Heart right ventricle (tissue), 16 donors: ENCODE measurements around the gene ERGIC3. TPM values are rescaled to one million over a fixed set of nuclear protein-coding genes. Genes with fewer than 3 reads are reported as not detected.
A peak's percentile ranks its signal among the peaks of the same experiment; 100 is the strongest.

ENCODE experiments used
- ATAC-seq, 8 donors: fragments of 200-7000 bp; cut with Tn5 transposase; one replicate each; pipeline ENCODE4 v1.9.1; 2020; ENCODE audit warnings: mild to moderate bottlenecking in 8 of 8, moderate library complexity in 8 of 8, moderate number of reproducible peaks in 1 of 8
- DNase-seq, 2 donors: peaks; one replicate each; pipeline ENCODE4 v3.0.0-alpha.2; 2020
- H3K27ac ChIP-seq, 10 donors: fragments of 200-600 bp; sonication (generic) in 2 of 10; one replicate each; pipeline versions ENCODE4 v1.5.0 to v1.8.0; 2020 to 2022; ENCODE audit warnings: mild to moderate bottlenecking in 3 of 10
- H3K27me3 ChIP-seq, 7 donors: fragments of 200-600 bp; one replicate each; pipeline ENCODE4 v1.8.0; 2021 to 2022; ENCODE audit warnings: mild to moderate bottlenecking in 2 of 7
- H3K36me3 ChIP-seq, 9 donors: fragments of 200-600 bp; sonication (generic) in 1 of 9; one replicate each; pipeline versions ENCODE4 v1.5.0 to v1.8.0; 2020 to 2022; ENCODE audit warnings: mild to moderate bottlenecking in 2 of 9
- H3K4me1 ChIP-seq, 9 donors: fragments of 200-600 bp; sonication (generic) in 1 of 9; one replicate each; pipeline versions ENCODE4 v1.5.0 to v1.8.0; 2020 to 2022; ENCODE audit warnings: mild to moderate bottlenecking in 4 of 9
- H3K4me3 ChIP-seq, 10 donors: fragments of 200-600 bp; sonication (generic) in 2 of 10; one replicate each; pipeline versions ENCODE4 v1.5.0 to v1.8.0; 2020 to 2022; ENCODE audit warnings: mild to moderate bottlenecking in 7 of 10, moderate library complexity in 2 of 10
- H3K9me3 ChIP-seq, 11 donors: fragments of 200-600 bp in 10 of 11; sonication (generic) in 2 of 11; one replicate each; pipeline versions ENCODE4 v1.5.0 to v1.8.0; 2013 to 2022; ENCODE audit warnings: mild to moderate bottlenecking in 2 of 11, control low read depth in 1 of 11, moderate library complexity in 1 of 11
- CTCF ChIP-seq, 9 donors: fragments of 200-600 bp; sonication (generic) in 2 of 9; IDR thresholded peaks; one replicate each; pipeline versions ENCODE4 v1.5.0 to v1.8.0; 2021 to 2022; ENCODE audit warnings: antibody characterized with exemption in 9 of 9, mild to moderate bottlenecking in 5 of 9, moderate library complexity in 1 of 9
- WGBS, 2 donors: extraction: QIAGEN DNeasy Blood & Tissue Kit; methylation state at CpG; one replicate each; pipeline ENCODE4 v1.1.7; 2013; ENCODE audit warnings: inconsistent platforms in 1 of 2; 5-methylcytosine and 5-hydroxymethylcytosine counted together
- intact Hi-C, 10 donors: fragments of 100-400 bp; cut with DNase I; formaldehyde crosslinking; loops; one replicate each; pipeline versions ENCODE4 v1.11.1 to v1.14.2; 2022
- long read RNA-seq, 3 donors: library from polyadenylated mRNA; unstranded; transcript quantifications; one replicate each; pipeline ENCODE4 v2.0.0, GENCODE V29; 2020 to 2021
- polyA plus RNA-seq, 2 donors: library from polyadenylated mRNA; stranded (reverse); fragments of 200-250 nt; gene quantifications; one replicate each; pipeline ENCODE4 v1.2.3, GENCODE V29; 2013
- total RNA-seq, 10 donors: library from RNA; stranded (reverse); fragmentation: NEBNext Ultra II Directional in 3 of 10; extraction: Animal tissue kit (Norgen Biotek cat#: 25700) in 3 of 10; gene quantifications; one replicate each; pipeline versions ENCODE4 v1.2.1 to v1.2.4, GENCODE V29; 2021 to 2023
- donor health status: Arrhythmogenic right ventricular cardiomyopathy.
- donor health status: ischemic (EF 13 %, LVEDD 7.1; RV severe dilation, severe dysfunction).
- donor health status: healthy with polysubstance abuse.
- donor health status: DM: no; HTN: yes; CAD: no.
- donor health status: DM: no; HTN: no; CAD: no.
- donor health status: ischemic (EF 25% LVEDD 6.9; RV normal size, moderate dysfunction).
- donor health status: ischemic (EF 25% LVEDD 5.7; RV mildly dilated, moderate dysfunction).
- donor health status: healthy.
- donor health status: DM: yes; HTN: yes; CAD: no.
- donor health status: Ischemic cardiomyopathy.
- donor health status: ischemic (EF 35%, LVEDD 5.7; RV mildly dilated, moderate dysfunction).
- donor health status: nonischemic (EF 11% LVEDD 7.7; RV severe dilation, severe dysfunction).
- donor health status: DM: yes; HTN: yes; CAD: no.
- donor health status: PGD.
- donor health status: ischemic (EF 29% LVEDD 5.4; RV normal size, mild dysfunction).
- donor health status: nonischemic (EF 23%, LVEDD 6.1; RV moderate dilation, normal function).

The ERGIC3 gene
- 100 to 1,000 TPM in 6 of 10 donors, 10 to 100 TPM in 4; 40.9 to 143 (median 102) TPM for total RNA-seq
- polyA plus RNA-seq: 100 to 1,000 TPM; 101 to 129 TPM
- long read RNA-seq, donor 1, transcript ERGIC3-202 (13 exons, 1,359 nt): major isoform, 137 of 154 reads
- long read RNA-seq, donor 1, partial matches to known transcripts: 8 of 154 reads
- long read RNA-seq, donor 1, other reads (novel, unspliced or antisense): 7 of 154 reads
- long read RNA-seq, donor 2, transcript ERGIC3-202 (13 exons, 1,359 nt): major isoform, 124 of 147 reads
- long read RNA-seq, donor 2, partial matches to known transcripts: 14 of 147 reads
- long read RNA-seq, donor 2, other reads (novel, unspliced or antisense): 8 of 147 reads
- long read RNA-seq, donor 3, transcript ERGIC3-202 (13 exons, 1,359 nt): major isoform, 229 of 260 reads
- long read RNA-seq, donor 3, partial matches to known transcripts: 8 of 260 reads
- long read RNA-seq, donor 3, other reads (novel, unspliced or antisense): 21 of 260 reads

DNA sequence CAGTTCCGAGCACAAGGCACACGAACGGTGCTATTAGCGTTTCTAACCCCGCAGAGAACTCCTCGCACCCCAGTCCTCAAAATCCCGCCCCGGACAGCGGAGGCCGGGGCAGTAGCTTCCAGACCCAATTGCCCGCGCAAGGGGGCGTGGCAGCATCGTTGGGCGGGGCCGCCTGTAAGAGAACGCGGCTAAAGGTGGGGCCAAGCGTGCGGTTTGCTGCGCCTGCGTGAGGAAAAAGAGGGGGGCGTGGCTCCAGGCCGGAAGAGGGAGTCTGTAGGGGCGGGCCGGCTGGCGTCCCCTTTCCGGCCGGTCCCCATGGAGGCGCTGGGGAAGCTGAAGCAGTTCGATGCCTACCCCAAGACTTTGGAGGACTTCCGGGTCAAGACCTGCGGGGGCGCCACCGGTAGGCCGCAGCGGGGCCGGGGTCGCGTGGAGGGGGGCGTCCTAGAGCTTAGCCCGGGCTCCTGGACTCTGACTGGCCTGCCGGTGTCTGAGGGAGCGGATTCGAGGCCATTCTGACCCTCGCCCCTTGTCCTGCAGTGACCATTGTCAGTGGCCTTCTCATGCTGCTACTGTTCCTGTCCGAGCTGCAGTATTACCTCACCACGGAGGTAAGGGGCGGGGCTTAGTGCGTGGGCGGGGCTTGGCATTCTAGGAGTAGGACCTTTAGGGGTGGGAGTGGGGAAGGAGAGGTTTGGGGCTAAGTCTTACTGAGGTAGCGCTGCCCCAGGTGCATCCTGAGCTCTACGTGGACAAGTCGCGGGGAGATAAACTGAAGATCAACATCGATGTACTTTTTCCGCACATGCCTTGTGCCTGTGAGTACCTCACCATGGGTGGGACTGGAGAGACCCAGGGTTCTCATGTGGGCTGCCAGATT lies at the start of gene ERGIC3:
ERGIC3 (plus strand) TSS at position 296 of the 880 bp plus-strand sequence; CDS start at position 316, 20 bp downstream.
- Histone ChIP-seq H3K4me3 (peak within 1 kb of the TSS; percentile 71 to 95 (median 85)), H3K27ac (peak within 1 kb of the TSS in 9 of 10 donors; percentile 59 to 89 (median 76)), H3K27me3 (no peaks in the 10 kb centered on the region), H3K4me1 (peaks cover 0 to 23% (median 15%) of the 10 kb centered on the region in 9 donors), H3K9me3 (no peaks in the 10 kb centered on the region), H3K36me3 (peaks cover 0 to 41% (median 0%) of the 10 kb centered on the region in 9 donors)
- ATAC-seq (peak; percentile 99 to 100 (median 100)), DNase-seq (peak; percentile 98)
- peak in 4 of 9 donors; percentile 7 to 26 (median 21) for TF ChIP-seq CTCF (IDR thresholded peaks at IDR 0.05)
- intact Hi-C loops: loop anchor here in 3 of 10 donors (5.0 to 10.0 kb wide), 3 partner anchors 75 to 123 kb away; partner anchors contain the start of genes CPNE1 (in 2 of the 3), RBM12 (in 2 of the 3) and SPAG4 (in 1 of the 3)
- 5 to 6% methylated on average over 57 of the region's 57 CpGs for WGBS, 2 donors

GRCh38 chr20:35492352-35492751 lies 49.5 kb upstream of the ERGIC3 start:
- intact Hi-C loops: no loop called here
- Histone ChIP-seq H3K4me1 (peaks cover 0 to 25% (median 0%) of the 10 kb centered on the region in 9 donors), H3K9me3 (no peaks in the 10 kb centered on the region), H3K27me3 (no peaks in the 10 kb centered on the region), H3K4me3 (no peak overlapping the region), H3K27ac (no peak overlapping the region), H3K36me3 (peaks cover 0 to 99% (median 52%) of the 10 kb centered on the region in 9 donors)
- ATAC-seq (no peak), DNase-seq (no peak)
- 96 to 97% methylated on average over 6 of the region's 6 CpGs for WGBS, 2 donors
- TF ChIP-seq CTCF (IDR thresholded peaks at IDR 0.05): no peak

DNA sequence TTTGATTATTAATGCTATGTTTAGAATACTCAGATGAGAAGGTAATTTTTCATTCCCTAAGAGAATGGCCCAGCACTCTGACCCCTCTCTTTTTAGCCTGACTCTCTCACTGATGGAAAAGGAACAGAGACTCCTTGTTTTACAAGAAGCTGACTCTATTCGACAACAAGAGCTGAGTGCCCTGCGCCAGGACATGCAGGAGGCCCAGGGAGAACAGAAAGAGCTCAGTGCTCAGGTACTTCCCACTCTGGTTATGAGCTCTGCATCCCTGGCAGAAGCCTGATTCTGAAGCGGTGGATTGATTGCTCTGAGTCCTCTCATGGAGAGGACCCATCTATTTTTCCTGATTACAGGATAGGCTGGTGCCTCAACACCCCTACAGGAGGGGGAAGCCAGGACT lies 45.4 kb upstream of the ERGIC3 start:
- H3K9me3 ChIP-seq: no peaks in the 10 kb centered on the region
- H3K27ac ChIP-seq: peak overlapping the region in 5 of 10 donors; percentile 9 to 57 (median 46)
- DNase-seq (no peak), ATAC-seq (no peak)
- intact Hi-C loops: no loop called here
- H3K4me1 ChIP-seq: peaks cover 0 to 17% (median 0%) of the 10 kb centered on the region in 9 donors
- no peak overlapping the region for H3K4me3 ChIP-seq
- no peak for TF ChIP-seq CTCF (IDR thresholded peaks at IDR 0.05)
- 94 to 95% methylated on average over 3 of the region's 3 CpGs for WGBS, 2 donors
- no peaks in the 10 kb centered on the region for H3K27me3 ChIP-seq
- peaks cover 0 to 100% (median 63%) of the 10 kb centered on the region in 9 donors for H3K36me3 ChIP-seq

DNA sequence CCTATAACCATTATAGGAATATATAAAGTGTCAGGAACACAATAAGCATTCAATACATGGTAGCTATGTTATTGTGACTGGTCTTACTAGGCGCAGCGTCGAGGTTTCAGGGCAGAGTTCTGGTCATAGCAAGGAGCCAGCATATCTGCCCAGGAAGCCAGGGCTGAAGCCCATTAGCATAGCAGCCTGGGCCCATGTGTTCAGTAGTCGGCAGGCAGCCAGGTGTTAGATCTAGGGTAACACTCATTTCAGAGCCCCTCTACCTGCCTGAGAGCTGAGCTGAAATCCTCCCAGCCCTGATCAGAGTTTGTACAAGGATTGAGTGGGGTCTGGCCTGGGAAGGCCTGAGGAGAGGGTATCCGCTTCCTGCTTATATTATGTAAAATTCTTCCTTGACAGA lies 44.6 kb upstream of the ERGIC3 start:
- intact Hi-C loops: no loop called here
- Histone ChIP-seq H3K4me3 (no peak overlapping the region), H3K36me3 (peaks cover 0 to 100% (median 62%) of the 10 kb centered on the region in 9 donors), H3K27ac (peak overlapping the region in 7 of 10 donors; percentile 22 to 67 (median 47)), H3K4me1 (peaks cover 0 to 18% (median 0%) of the 10 kb centered on the region in 9 donors), H3K27me3 (no peaks in the 10 kb centered on the region), H3K9me3 (no peaks in the 10 kb centered on the region)
- WGBS, 2 donors: 76 to 79% methylated on average over 5 of the region's 5 CpGs
- no peak for TF ChIP-seq CTCF (IDR thresholded peaks at IDR 0.05)
- DNase-seq: no peak
- peak in 6 of 8 donors; percentile 5 to 24 (median 19) for ATAC-seq
